HG02678 (cell line): ENCODE results near the gene EPB41L3.
"Not testable (repeated sequence)": the region's sequence is repeated elsewhere in the genome, so short reads cannot be mapped to it uniquely, and the experiment has no call there.

Source experiments
- ATAC-seq: cut with Tn5 transposase; IDR thresholded peaks from one replicate; pipeline ENCODE4 v1.9.1; 2021; ENCODE audit warnings: mild to moderate bottlenecking, moderate library complexity; ENCODE audit not compliant: unreplicated experiment

The EPB41L3 gene

DNA sequence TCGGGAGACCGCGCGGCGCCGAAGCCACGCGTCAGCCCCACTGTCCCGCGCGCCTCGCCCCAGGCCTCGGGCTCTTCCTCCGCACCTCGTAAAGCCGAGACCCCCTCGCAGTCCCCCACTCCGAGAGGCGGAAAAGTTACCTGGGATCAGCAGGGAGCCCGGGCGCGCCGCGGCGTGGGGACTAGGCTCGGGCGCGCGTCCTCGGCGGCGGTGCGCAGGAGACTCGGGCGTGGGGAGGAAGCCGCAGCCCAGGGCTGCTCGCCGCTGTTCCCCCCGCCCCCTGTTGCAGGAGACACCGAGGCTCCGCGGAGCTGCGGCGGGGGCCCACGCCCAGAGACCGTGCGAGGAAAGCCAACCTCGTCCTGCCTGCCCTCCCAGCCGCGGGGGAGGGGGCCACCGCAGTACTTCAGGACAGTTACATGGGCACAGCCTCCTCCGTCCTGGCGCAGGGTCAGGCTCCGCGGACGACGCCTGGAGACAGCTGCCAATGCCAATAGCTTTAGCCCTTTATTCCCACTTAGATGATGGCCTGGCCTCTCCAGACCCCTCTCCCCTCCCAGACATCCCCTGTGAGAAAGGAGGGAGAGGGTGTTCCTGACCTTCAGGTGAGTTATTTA lies at the start of gene EPB41L3:
TSS of gene EPB41L3 (minus strand) at position 225 of the 617 bp plus-strand sequence. CDS start 54,814 bp downstream, outside the sequence.
- ATAC-seq = no peak

DNA sequence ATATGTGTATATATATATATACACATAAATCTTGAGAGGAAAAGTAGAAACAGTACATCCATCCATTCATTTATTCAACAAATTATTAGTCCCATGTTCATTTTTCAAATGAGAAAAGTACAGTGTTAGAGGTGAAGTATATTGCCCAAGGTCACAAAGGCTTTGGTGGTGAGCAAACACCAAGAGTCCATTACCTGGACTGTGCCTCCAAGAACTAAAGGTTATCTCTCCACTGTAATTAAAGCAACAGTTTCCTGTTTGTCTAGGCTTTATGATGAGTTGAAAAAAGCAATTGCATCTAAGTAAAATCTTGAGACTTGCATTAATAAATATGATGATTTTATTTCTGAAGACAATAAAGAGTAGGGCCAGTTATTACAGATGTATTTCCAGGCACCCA lies 44.7 kb upstream of the EPB41L3 start:
- ATAC-seq = no peak

DNA sequence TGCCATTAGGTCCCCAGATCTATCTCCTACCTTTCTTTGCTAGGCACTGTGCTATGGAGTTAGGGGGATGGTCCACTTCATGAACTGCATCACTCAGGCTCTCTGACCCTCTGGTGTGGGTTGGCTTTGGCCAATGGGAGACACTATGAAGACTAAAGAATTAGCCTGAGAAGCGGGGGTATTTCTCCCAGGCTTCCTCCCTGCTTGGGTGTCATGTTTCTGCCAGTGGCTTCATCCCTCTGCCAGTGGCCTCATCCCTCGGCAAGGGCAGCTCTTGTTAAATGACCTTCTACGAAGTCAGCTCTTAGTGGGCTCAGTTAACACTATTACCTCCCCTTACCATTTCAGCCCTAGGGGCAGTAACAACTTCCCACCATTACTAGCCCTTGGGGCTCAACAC lies 41.9 kb upstream of the EPB41L3 start:
- no peak for ATAC-seq

GRCh38 chr18:5584746-5585417 lies 41.1 kb upstream of the EPB41L3 start:
- ATAC-seq = no peak

DNA sequence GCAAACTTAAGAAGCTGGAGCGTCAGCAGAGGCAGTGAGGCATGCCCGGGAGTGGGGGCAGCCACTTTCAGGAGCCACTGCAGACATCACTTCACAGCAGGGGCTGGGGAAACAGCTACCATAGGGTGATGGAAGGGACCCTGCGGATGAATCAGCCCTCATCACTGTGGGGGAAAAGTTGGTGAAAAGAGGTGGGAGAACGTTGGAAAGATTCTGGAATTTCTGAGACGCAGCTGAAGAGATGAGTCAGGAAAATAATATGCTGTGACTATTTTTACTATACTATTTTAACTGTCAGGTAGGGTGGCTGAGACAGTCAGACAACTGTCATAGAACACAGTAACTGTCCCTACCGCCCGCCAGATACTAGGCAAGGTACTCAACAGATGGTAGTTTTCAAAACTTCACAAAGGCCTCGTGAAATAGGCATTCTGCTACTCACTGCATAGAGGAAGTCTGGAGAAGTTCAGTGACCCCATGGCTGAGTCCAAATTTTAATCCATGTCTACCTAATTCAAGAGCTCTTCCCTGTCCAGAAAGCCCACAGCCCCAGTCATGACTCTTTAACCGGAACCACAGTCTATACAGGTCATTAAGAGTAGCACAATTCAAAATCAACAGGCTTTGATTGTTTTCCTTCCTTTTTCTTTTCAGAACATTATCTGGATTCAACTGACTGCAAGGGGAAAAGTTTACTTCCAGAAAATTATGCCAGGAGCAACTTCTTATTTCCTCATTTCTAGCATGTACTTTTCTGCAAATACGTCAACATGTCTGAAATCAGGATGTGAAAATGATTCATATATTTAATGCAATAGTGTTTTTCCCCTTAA lies 39.3 kb upstream of the EPB41L3 start:
- ATAC-seq = no peak

GRCh38 chr18:5582076-5582475 lies 38.3 kb upstream of the EPB41L3 start:
- ATAC-seq = no peak

DNA sequence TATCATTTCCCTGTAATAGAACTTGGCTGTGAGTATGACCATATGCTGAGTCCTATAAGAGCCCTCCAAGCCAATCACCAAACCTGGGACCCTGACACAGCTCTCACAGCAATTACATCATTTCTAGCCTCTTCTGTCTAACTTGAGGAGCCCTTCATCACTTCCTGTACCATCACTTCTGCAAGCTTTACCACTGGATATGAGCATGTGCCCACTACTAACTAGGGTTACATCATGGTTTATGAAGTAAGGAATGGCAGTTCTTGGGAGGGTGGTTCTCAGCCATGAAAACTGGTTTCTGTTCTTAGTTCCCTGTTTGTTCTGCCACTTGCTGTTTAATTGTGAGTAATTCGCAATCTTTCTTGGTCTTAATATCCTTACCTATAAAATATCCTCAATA lies 31.0 kb upstream of the EPB41L3 start:
- no peak for ATAC-seq

DNA sequence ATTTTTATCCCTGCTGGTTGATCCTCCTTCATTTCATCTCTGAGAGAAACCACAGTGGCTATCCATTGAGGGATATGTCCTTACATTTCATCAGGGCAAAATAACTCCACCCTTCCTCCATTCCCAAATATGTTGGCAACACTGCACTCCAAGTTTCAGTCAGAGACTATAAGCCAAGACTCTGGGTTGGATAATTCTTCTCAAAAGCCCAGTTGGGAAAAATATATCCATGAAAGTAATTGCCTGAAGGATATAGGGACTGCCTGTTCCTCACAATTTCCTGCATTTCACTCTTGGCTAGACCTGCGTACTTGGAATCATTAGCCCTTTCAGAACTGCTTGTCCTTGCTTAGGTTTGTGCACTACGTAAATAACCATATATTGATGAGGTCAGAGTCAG lies 27.9 kb upstream of the EPB41L3 start:
- ATAC-seq = no peak

- not testable (repeated sequence) for ATAC-seq
Observed at GRCh38 chr18:5570613-5571012, 26.8 kb upstream of the EPB41L3 start.

GRCh38 chr18:5568416-5568815 lies 24.6 kb upstream of the EPB41L3 start:
- no peak for ATAC-seq

DNA sequence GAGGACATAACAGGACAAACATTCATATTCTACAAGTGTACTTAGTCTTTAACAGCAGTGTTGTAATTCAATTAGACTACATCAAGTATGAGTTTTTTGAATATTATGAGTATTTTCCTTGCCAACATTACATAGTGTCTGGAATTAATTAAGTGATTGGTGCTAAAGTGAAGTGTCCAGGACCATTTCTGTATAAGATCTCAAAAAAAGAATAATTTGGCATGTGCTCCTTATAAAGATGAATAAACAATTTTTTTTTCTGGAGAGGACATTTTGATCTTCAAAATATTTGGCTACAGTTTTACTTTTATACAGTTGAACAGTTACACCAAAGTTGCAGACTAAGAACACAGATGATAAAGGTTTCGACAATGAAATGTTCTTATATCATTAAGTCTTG lies 15.1 kb upstream of the EPB41L3 start:
- no peak for ATAC-seq

DNA sequence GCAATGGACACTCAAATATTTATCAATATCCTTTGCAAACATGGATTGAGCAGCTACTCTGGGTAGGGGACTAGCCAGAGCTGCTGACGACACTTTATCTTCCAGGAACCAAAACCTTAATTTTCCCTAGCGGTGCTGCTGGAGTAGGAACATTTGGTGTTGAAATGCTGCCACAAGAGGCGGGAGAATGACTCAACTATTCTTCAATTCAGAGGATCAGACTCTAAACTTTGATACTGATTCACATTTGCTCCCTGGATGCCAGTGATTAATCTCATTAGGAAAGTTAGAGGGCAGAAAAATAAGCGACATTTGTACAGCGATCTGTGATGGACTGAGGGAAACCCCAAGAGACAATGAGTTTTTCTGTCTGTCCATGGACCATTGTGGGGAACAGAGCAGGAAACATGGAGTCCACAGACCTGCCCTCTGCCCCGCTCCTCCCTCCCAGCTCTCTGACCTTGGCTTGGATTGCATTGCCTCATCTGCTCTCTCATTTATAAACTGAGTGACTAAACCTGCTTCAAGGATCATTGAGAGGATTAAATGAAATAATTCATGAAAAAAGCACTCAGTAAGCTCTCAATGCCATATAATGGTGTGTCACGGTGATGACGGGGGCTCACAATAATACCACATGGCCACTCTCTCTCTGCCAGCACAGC lies 12.6 kb upstream of the EPB41L3 start:
- ATAC-seq = no peak

DNA sequence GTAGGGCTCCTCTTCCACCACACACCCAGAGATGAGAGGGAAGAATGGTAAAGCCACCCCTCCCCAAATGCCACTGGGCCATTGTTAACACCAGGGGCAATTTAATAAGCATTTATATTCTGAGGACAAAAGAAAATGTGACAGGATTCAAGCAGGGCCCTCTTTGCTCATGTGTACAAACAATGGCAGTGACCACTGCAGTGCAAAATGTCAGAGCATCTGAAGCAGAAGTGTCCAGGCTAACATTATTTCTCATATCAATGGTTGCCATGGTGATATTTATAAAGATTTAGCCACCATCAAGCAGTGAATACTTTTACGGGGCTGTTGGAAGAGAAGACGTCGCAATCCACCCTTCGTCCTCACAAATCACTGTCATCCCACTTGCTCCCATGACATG lies 10.8 kb upstream of the EPB41L3 start:
- ATAC-seq = no peak

DNA sequence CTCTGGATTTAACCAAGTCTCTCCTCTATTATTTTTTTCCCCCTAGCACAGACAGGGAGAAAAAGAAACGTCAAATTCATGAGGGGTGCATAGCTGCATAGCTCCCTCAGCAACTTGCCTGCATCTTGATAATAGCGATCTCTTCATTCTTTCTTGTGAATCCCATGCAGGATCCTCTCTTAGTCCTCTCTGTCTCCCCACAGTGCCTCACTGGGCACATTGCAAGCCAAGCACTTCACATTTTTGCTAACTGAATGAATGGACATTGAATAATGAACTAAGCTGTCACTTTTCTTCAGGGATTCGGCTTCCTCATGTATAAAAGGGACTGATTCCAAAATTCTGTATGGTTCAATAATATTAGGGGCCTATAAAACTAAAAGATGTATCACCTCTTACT lies 2.9 kb upstream of the EPB41L3 start:
- no peak for ATAC-seq

- ATAC-seq = no peak
Observed at GRCh38 chr18:5543036-5543680, 639 bp downstream of the EPB41L3 start.

- ATAC-seq = no peak
Observed at GRCh38 chr18:5542515-5543035, 1.2 kb downstream of the EPB41L3 start.

GRCh38 chr18:5541644-5542043 lies 2.2 kb downstream of the EPB41L3 start:
- no peak for ATAC-seq

GRCh38 chr18:5539391-5539790 lies 4.4 kb downstream of the EPB41L3 start:
- ATAC-seq = no peak

DNA sequence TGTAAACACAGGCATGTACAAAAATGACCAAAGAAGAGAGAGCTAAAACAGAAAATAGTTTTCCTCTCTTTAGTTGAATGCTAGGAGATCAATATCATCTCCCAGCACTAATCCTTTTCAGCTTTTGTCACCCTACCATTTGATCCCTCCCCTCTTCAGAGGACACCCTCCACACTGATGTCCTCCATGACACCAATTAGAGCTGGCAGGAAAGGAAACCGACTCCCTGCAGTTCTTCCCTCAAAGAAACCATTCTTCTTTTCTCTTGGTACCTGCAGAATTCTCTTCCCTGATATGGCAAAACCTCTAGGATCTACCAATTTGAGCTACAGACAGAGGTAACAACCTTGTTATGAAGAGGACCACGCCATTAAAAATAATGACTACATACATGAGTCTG lies 5.3 kb downstream of the EPB41L3 start:
- ATAC-seq = no peak

- no peak for ATAC-seq
Observed at GRCh38 chr18:5537860-5538259, 5.9 kb downstream of the EPB41L3 start.

- ATAC-seq = no peak
Observed at GRCh38 chr18:5534845-5535244, 9.0 kb downstream of the EPB41L3 start.
